Brain microvascular endothelial cell (primary cell): ENCODE measurements around the gene ARL14EPL.
A peak's percentile ranks its signal among the peaks of the same experiment; 100 is the strongest.

Source experiments
- DNase-seq: peaks from one replicate; pipeline ENCODE4 v3.0.0-alpha.2; 2020
- H3K27ac ChIP-seq: fragments of 250-450 bp; sonication (Bioruptor Pico); 2 replicates; pipeline ENCODE4 v1.5.1; 2020; ENCODE audit warnings: mild to moderate bottlenecking, moderate library complexity
- H3K27me3 ChIP-seq: fragments of 250-450 bp; sonication (Bioruptor Pico); replicated peaks from 2 replicates; pipeline ENCODE4 v1.5.1; 2020; ENCODE audit warnings: mild to moderate bottlenecking
- H3K36me3 ChIP-seq: fragments of 250-450 bp; sonication (Bioruptor Pico); replicated peaks from 2 replicates; pipeline ENCODE4 v1.5.1; 2020; ENCODE audit warnings: mild to moderate bottlenecking
- H3K4me3 ChIP-seq: 2 replicates; pipeline ENCODE4 v1.5.1; 2011; ENCODE audit warnings: low read depth, mild to moderate bottlenecking, control low read depth, low read length, moderate library complexity
- CTCF ChIP-seq: IDR thresholded peaks from 2 replicates; pipeline ENCODE4 v1.5.1; 2011; ENCODE audit warnings: low read depth, mild to moderate bottlenecking, moderate library complexity, low read length, control low read depth, inconsistent platforms; ENCODE audit errors: missing control alignments
- in situ Hi-C: cut with HindIII; loops from 2 replicates; pipeline ENCODE4 v1.10.0; 2017; ENCODE audit warnings: low sequenced_read_pairs, low pct_ligation_motif_present

The ARL14EPL gene

GRCh38 chr5:116013207-116013785 lies 19.0 kb upstream of the ARL14EPL start:
- DNase-seq: no peak
- Histone ChIP-seq H3K36me3 (no peaks in the 10 kb centered on the region), H3K4me3 (no peak overlapping the region), H3K27me3 (no peaks in the 10 kb centered on the region), H3K27ac (no peak overlapping the region)
- in situ Hi-C loops: no loop called here
- TF ChIP-seq CTCF: no peak

GRCh38 chr5:116013936-116014335 lies 18.3 kb upstream of the ARL14EPL start:
- Histone ChIP-seq H3K27me3 (no peaks in the 10 kb centered on the region), H3K4me3 (no peak overlapping the region), H3K27ac (no peak overlapping the region), H3K36me3 (no peaks in the 10 kb centered on the region)
- no peak for DNase-seq
- no peak for TF ChIP-seq CTCF
- in situ Hi-C loops: no loop called here

GRCh38 chr5:116023619-116024018 lies 8.7 kb upstream of the ARL14EPL start:
- H3K27ac ChIP-seq: no peak overlapping the region
- in situ Hi-C loops: no loop called here

GRCh38 chr5:116025866-116026265 lies 6.4 kb upstream of the ARL14EPL start:
- in situ Hi-C loops: no loop called here
- no peaks in the 10 kb centered on the region for H3K36me3 ChIP-seq
- no peak for TF ChIP-seq CTCF
- H3K27me3 ChIP-seq: no peaks in the 10 kb centered on the region
- no peak overlapping the region for H3K27ac ChIP-seq
- H3K4me3 ChIP-seq: no peak overlapping the region
- DNase-seq: no peak

More at GRCh38 chr5:116023619-116024018, 8.7 kb upstream of the ARL14EPL start:
- no peak overlapping the region for H3K4me3 ChIP-seq
- H3K36me3 ChIP-seq: no peaks in the 10 kb centered on the region
- H3K27me3 ChIP-seq: no peaks in the 10 kb centered on the region
- DNase-seq: no peak
- no peak for TF ChIP-seq CTCF

- Histone ChIP-seq H3K4me3 (no peak overlapping the region), H3K27ac (no peak overlapping the region), H3K36me3 (no peaks in the 10 kb centered on the region), H3K27me3 (no peaks in the 10 kb centered on the region)
- DNase-seq: no peak
- no peak for TF ChIP-seq CTCF
- in situ Hi-C loops: no loop called here
Observed at GRCh38 chr5:116032991-116033390, 719 bp downstream of the ARL14EPL start.

DNA sequence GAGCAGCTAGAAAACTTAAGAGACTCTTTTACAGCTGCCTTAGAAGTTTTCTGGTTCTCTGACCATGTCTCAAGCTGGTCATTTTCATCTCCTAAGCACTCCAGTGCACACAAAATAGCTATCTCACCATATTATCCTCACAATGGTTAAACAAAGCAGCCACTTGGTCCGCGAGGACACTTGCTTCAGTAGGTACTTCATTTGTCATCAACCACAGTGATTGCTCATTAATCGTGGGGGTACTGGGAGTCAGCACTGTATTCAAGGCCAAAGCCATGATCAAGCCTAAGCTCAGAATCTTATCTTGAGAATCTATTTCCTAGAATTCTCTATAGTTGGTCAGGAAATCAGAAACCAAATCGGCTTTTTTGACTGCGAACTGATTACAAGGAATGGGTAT lies 2.9 kb downstream of the ARL14EPL start:
- H3K27ac ChIP-seq: no peak overlapping the region
- TF ChIP-seq CTCF: no peak
- no peaks in the 10 kb centered on the region for H3K27me3 ChIP-seq
- DNase-seq: peak; percentile 2
- in situ Hi-C loops: no loop called here
- H3K4me3 ChIP-seq: no peak overlapping the region
- H3K36me3 ChIP-seq: no peaks in the 10 kb centered on the region
